Lung (tissue), 12 donors: Measurements from ENCODE around the gene CAPZA1. TPM values are rescaled to one million over a fixed set of nuclear protein-coding genes. Genes with fewer than 3 reads are reported as not detected.

Experiments
- ATAC-seq: fragments of 200-7000 bp; cut with Tn5 transposase; one replicate; pipeline ENCODE4 v1.9.1; 2020; ENCODE audit warnings: moderate number of reproducible peaks; ENCODE audit not compliant: insufficient read depth, low FRiP score
- DNase-seq, 3 donors: peaks; one replicate each; pipeline ENCODE4 v3.0.0-alpha.2; 2013 to 2017
- H3K27ac ChIP-seq, 2 donors: one replicate each; pipeline ENCODE4 v1.5.1; 2013; ENCODE audit warnings: mild to moderate bottlenecking in 2 of 2, moderate library complexity in 2 of 2, control low read depth in 1 of 2, inconsistent platforms in 1 of 2, low read depth in 1 of 2, low read length in 1 of 2
- H3K27me3 ChIP-seq, 3 donors: one replicate each; pipeline ENCODE4 v1.5.1; 2013; ENCODE audit warnings: low read length in 2 of 3; ENCODE audit not compliant: control insufficient read depth in 3 of 3, insufficient read depth in 3 of 3
- H3K36me3 ChIP-seq, 4 donors: one replicate each; pipeline ENCODE4 v1.5.1; 2013; ENCODE audit warnings: low read length in 4 of 4, mild to moderate bottlenecking in 1 of 4, moderate library complexity in 1 of 4; ENCODE audit not compliant: control insufficient read depth in 4 of 4, insufficient read depth in 4 of 4
- H3K4me1 ChIP-seq, 5 donors: one replicate each; pipeline ENCODE4 v1.5.1; 2013; ENCODE audit warnings: low read length in 5 of 5, mild to moderate bottlenecking in 2 of 5, moderate library complexity in 1 of 5; ENCODE audit not compliant: control insufficient read depth in 5 of 5, insufficient read depth in 5 of 5
- H3K4me3 ChIP-seq: one replicate; pipeline ENCODE4 v1.5.1; 2013; ENCODE audit warnings: mild to moderate bottlenecking, control low read depth, moderate library complexity
- H3K9ac ChIP-seq, 2 donors: one replicate each; pipeline ENCODE4 v1.5.1; 2013; ENCODE audit warnings: low read length in 2 of 2, control low read depth in 1 of 2; ENCODE audit not compliant: insufficient read depth in 1 of 2
- H3K9me3 ChIP-seq, 4 donors: one replicate each; pipeline ENCODE4 v1.5.1; 2013; ENCODE audit warnings: low read length in 3 of 4, mild to moderate bottlenecking in 1 of 4, moderate library complexity in 1 of 4; ENCODE audit not compliant: control insufficient read depth in 4 of 4, insufficient read depth in 3 of 4
- CTCF ChIP-seq: IDR thresholded peaks from 2 replicates; pipeline ENCODE4 v1.5.1; 2012; ENCODE audit warnings: mild to moderate bottlenecking; ENCODE audit errors: control extremely low read depth, extremely low read depth
- WGBS, 2 donors: extraction: QIAGEN DNeasy Blood & Tissue Kit; methylation state at CpG; one replicate each; pipeline ENCODE4 v1.1.7; 2013; 5-methylcytosine and 5-hydroxymethylcytosine counted together
- polyA plus RNA-seq, 2 donors: library from polyadenylated mRNA; stranded (reverse); fragments of 200-250 nt; gene quantifications; one replicate each; pipeline ENCODE4 v1.2.1, GENCODE V29; 2013
- total RNA-seq, 2 donors: library from RNA; depleted of rRNA in 1 of 2; stranded (reverse); fragments of >200 nt in 1 of 2; gene quantifications; one replicate each; pipeline ENCODE4 v1.2.1, GENCODE V29; 2014 to 2021
- donor health status: control.
- donor health status: control.
- donor health status: Bipolar disorder and iron deficiency.
- donor health status: healthy.
- donor health status: DM: yes; HTN: yes; CAD: no.

The CAPZA1 gene
- total and polyA plus RNA-seq, 4 donors: 72.3 to 167 (median 106) TPM

GRCh38 chr1:112701227-112702066 is 81.8 kb downstream of the CAPZA1 start:
- no peak for TF ChIP-seq CTCF
- no peaks in the 10 kb centered on the region for H3K9me3 ChIP-seq
- peak overlapping the region; percentile 88 to 89 for H3K27ac ChIP-seq
- H3K4me3 ChIP-seq: no peak overlapping the region
- DNase-seq (no peak), ATAC-seq (no peak)
- peaks cover 12 to 40% (median 29%) of the 10 kb centered on the region in 5 donors for H3K4me1 ChIP-seq
- no peaks in the 10 kb centered on the region for H3K27me3 ChIP-seq
- WGBS, 2 donors: 74 to 81% methylated on average over 17 of the region's 17 CpGs
- H3K9ac ChIP-seq: peak overlapping the region in 1 of 2 donors; percentile 35
- peaks cover 0 to 29% (median 21%) of the 10 kb centered on the region in 4 donors for H3K36me3 ChIP-seq

- Histone ChIP-seq H3K4me1 (peaks cover 12 to 40% (median 29%) of the 10 kb centered on the region in 5 donors), H3K27ac (peak overlapping the region; percentile 61 to 88), H3K36me3 (peaks cover 0 to 24% (median 16%) of the 10 kb centered on the region in 4 donors), H3K9ac (no peak overlapping the region), H3K27me3 (no peaks in the 10 kb centered on the region), H3K4me3 (no peak overlapping the region), H3K9me3 (no peaks in the 10 kb centered on the region)
- no peak for TF ChIP-seq CTCF
- no peak for ATAC-seq
- 71 to 86% methylated on average over 3 of the region's 3 CpGs for WGBS, 2 donors
- DNase-seq: no peak
These were observed 82.4 kb downstream of the CAPZA1 start for GRCh38 chr1:112702067-112702395.

- Histone ChIP-seq H3K9ac (no peak overlapping the region), H3K4me3 (no peak overlapping the region), H3K9me3 (no peaks in the 10 kb centered on the region), H3K27ac (peak overlapping the region; percentile 23 to 88), H3K27me3 (no peaks in the 10 kb centered on the region), H3K36me3 (peaks cover 0 to 24% (median 14%) of the 10 kb centered on the region in 4 donors), H3K4me1 (peaks cover 12 to 44% (median 29%) of the 10 kb centered on the region in 5 donors)
- 74 to 76% methylated on average over 12 of the region's 12 CpGs for WGBS, 2 donors
- TF ChIP-seq CTCF: no peak
- ATAC-seq (no peak), DNase-seq (no peak)
These were observed 83.0 kb downstream of the CAPZA1 start for GRCh38 chr1:112702420-112703261.
